SK-N-MC (cell line): ENCODE results near the gene CXCL6.

Source experiments
- EZH2 ChIP-seq: fragments of 200-600 bp; sonication (generic); IDR thresholded peaks from one replicate; pipeline ENCODE4 v1.6.1; 2017; ENCODE audit warnings: antibody characterized with exemption
- FOXP2 ChIP-seq: optimal IDR thresholded peaks from 2 replicates; pipeline ENCODE3; 2011; ENCODE audit warnings: mild to moderate bottlenecking, moderate library complexity; ENCODE audit not compliant: insufficient read depth; ENCODE audit errors: extremely low read length, control extremely low read depth
- POLR2AphosphoS5 ChIP-seq: IDR thresholded peaks from 2 replicates; pipeline ENCODE4 v1.6.1; 2012; ENCODE audit warnings: mild to moderate bottlenecking, low read depth, low read length, borderline replicate concordance

DNA sequence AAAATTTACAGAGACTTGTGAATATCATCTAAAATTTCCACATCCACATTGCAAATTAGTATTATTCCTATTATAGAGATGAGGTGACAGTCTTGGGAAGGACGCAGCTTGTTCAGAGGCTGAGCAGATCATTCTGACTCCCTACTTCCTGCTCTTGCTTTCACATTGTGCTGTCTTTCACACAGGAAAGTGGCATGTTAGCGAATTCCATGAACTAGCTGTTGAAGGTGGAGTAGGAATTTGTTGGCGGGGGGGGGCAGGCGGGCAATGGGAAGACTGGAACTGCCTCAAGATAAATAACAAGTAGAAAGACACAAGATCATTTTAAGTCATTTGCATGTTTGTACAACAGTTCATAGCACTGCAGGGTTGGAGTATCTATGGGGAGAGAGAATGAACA is 18.9 kb downstream of the CXCL6 start:
- no peak for TF ChIP-seq POLR2AphosphoS5
- no peak for TF ChIP-seq EZH2
- no peak for TF ChIP-seq FOXP2
